GM19455 (cell line): ENCODE results near the gene WNT1.

Experiments used
- ATAC-seq: cut with Tn5 transposase; IDR thresholded peaks from one replicate; pipeline ENCODE4 v1.9.1; 2021; ENCODE audit not compliant: unreplicated experiment

Gene WNT1

DNA sequence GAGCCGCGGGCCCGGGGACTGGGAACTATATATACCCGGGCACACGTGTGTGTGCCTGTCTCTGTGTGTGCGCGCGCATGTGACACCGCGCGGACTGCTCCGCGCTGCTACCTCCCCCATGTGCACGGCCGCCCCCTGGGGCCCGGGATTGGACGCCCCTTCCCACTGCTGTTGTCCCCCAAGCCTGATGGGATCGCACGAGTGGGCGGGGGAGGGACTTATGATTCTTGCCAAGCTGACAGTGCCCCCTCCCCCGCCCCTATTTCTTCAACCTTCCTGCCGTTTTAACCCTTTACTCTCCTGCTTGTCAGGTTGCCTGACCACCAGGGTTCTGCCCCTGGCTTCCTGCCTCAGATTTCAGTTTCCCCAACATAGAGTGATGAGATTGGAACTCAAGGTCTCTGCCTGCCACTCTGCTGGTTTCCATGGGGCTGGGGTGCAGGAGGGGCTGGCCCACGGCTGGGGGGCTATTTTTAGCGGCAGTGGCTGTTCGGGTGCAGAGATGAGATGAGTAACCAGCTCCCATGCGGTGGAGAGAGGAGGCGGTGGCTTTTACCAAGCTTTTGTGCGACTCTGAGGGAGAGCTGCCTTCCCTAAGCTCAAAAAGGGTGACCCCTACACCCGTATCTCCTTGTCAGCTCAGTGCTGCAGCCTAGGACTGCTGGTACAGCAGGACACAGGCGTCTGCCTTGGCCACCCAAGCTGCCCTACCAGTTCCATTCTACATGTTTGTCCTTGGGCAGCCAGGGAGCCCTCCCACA is 21.4 kb downstream of the WNT1 start, which contains the start of gene DDN:
DDN (minus strand) TSS at position 5 of the 761 bp plus-strand sequence. CDS start 88 bp downstream, outside the sequence.
- no peak for ATAC-seq

DNA sequence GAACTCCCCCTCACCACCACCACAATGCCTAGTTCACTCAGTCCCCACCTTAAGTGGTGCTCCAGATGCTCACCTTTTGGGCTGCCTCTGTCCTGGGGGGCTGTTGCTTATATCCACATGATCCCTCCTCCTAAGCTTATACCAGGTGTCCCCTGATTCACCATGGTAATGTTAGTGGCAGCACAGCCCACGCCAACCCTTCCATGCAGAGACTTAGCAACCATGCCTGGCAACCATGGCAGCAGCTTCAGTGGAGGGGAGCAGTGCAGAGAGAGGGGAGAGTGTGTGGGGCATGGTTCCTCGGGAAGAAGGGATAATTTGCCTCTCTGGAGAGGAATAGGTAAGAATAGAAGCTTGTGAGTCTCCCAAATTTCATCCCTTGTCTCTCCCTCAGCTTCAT is 22.2 kb downstream of the WNT1 start:
- no peak for ATAC-seq

DNA sequence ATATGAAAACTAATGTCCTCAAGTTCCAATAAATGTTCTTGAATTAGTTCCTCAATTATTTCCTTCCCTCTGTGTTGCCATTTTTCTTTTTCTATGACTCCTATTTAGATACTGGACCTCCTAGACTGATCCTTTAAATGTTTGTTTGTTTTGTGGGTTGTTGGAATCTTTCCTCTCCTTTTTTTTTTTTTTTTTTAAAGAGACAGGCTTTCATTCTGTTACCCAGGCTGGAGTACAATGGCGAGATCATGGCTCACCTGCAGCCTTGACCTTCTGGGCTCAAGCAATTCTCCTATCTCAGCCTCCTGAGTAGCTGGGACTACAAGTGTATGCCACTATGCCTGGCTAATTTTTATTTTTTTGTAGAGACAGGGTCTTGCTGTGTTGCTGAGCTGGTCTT is 30.8 kb downstream of the WNT1 start:
- no peak for ATAC-seq

DNA sequence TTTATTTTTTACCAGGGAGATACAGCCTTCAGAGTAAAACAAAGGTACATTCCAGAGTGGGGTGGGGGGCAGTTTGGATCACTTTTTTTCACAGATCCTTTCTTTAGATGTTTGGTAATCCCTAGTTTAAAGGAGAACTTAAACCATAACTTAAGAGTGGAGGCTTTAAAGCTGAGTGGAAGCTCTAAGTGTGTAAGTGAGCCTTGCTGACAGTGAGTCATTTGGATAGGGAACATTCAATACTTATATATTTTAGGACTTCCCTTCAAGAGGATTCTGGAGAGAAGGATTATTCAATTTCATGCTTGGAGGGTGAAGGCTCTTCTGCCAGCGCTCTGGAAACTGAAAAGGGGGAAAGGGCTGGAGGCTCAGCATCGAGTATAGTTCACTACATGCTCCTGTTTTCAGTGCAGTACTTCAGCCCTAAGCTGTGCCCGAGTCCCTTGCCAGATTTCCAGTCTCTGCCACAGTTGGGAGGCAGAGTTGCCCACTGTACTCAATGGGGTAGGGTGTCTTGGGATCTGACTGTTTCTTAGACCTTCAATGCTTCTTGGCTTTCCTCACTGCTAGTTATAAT is 32.1 kb downstream of the WNT1 start:
- no peak for ATAC-seq

DNA sequence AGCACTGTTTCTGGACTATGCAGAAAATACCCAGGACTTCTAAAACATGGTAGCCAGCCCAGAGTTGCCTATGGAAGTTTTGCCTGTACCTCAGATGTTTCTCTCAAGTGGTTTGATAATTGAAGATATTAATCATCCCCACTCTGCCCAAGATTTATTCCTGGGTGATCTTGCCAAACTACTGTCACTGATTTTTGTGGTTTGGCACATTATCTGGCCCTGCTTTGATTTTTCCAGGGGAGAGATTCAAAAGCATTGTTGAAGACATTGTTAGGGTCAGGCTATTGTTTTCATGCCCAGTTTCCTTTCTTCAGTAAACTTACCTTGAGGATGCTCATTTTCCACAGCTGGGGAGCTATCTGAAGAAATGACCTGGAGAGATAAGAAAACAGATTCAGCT is 34.6 kb downstream of the WNT1 start:
- no peak for ATAC-seq

DNA sequence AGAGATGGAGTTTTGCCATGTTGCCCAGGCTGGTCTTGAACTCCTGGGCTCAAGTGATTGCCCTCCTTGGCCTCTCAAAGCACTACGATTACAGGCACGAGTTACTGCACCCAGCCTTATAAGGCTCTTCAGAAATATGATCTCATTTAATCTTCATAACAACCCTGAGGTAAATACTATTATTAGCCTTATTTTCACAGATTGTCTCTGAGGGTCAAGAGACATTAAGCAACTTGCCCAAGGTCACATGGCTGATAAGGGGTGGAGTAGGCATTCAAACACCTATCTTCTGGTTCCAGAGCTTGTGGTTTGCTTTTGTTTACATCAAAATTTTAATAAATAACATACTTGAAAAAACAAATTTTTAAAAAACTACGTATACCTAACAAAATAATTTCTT is 35.3 kb downstream of the WNT1 start:
- no peak for ATAC-seq

DNA sequence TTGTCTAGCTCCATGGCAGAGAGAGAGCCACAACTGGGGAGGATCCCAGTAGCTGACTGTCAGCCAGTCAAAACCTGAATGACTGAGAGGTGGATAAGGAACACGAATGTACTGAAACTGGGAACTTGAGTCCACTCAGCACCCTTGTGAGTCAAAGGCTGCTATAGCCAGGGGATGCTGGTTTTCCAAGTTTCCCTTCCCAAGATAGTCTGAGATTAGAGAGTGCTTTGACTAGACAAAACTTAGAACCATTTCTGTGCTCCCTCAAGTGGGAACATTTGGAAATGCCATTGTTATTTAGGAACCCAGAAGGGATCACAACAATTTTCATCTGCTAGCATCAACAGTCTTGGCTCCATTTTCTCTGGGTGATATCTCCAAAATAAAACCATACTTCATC is 36.4 kb downstream of the WNT1 start:
- no peak for ATAC-seq

DNA sequence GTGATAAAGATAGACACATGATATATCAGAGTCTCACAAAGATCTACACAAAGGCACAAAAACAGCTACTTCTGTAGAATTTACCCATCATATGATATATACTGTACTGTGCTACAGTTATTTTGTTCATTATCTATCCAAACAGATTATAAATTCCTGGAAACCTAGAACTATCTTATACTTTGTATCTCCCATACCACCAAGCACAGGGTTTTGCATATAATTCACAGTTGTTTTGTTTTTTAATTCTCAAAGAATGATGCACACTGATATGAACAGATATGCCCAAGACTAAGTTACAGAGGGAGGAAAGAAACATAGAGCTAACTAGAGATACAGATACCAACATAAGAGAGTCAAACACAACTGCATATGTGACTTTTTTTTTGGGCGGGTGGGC is 37.1 kb downstream of the WNT1 start:
- ATAC-seq = no peak

DNA sequence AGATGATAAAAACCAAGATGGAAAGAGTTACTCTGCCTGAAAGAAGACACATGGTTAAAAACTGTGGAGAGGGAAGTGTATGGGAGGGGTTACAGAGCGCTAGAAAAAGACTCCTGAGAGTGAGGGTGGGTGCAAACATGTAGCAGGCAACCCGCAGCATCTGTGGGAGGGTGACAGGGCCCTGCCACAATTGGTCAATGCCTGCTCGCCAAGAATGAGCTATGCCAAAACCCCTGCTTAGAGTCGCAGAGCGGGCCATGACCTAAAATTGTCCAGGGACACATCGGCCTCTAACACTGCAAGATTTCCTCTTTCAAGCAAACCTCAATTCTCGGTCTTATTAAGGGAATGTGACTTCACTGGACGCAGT is 39.8 kb downstream of the WNT1 start:
- ATAC-seq = no peak

DNA sequence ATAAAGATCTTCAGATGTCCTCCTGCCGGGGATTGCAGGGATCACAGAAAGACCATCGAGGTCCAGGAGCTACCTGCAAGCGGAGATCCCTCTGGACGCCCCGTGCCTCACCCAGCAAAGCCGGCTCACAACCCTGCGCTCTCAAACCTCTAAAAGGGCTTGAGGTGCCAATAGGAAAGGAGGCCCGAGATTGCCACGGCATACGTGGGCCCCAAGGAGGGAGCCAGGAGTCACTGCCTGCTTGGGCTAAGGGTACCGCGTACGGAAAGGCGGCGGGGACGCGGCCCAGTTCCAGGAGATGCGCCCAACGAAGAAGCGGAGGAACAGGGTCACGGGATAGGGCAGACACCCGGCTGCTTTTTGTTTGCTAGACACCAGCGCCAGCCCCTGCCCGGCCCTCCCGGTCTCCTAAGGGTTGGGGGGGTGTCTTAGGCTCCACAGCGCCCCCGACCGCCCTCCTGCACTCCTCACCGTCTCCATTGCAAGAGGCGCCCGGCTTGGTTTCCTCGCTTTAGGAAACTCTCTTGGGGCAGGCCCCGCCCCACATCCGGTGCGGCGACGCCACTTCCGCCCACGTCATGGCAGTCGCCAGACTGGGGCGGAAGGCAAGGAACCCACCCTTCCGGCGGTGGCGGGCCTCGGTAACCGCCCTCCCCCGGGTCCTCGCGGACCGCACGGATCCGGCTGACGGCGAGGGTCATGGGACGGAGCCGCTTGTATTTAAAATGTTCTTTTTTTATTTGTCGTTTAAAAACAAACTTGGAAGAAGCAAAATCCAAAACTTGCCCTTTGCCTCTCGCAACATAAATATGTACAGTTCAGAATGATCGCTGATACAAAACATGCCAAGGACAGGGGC is 40.4 kb downstream of the WNT1 start, which contains the start of gene PRKAG1:
PRKAG1 (minus strand) TSS at position 516 of the 859 bp plus-strand sequence; CDS start at position 480, 36 bp downstream.
- ATAC-seq = peak; percentile 90

DNA sequence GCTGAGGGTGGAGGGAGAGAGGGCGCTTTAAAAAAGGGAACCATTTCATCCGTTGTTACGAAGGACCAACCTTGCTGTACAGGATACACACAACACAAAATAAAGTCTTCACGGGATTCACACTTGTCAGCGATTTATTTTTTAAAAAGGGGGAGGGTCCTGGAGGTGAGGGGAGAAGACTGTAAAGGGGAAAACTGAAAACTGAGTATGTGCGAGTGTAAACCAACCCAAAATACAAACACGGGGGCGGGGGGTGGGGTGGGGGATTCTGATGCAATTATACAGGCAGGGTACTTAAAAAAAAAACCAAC is 41.0 kb downstream of the WNT1 start:
- no peak for ATAC-seq

DNA sequence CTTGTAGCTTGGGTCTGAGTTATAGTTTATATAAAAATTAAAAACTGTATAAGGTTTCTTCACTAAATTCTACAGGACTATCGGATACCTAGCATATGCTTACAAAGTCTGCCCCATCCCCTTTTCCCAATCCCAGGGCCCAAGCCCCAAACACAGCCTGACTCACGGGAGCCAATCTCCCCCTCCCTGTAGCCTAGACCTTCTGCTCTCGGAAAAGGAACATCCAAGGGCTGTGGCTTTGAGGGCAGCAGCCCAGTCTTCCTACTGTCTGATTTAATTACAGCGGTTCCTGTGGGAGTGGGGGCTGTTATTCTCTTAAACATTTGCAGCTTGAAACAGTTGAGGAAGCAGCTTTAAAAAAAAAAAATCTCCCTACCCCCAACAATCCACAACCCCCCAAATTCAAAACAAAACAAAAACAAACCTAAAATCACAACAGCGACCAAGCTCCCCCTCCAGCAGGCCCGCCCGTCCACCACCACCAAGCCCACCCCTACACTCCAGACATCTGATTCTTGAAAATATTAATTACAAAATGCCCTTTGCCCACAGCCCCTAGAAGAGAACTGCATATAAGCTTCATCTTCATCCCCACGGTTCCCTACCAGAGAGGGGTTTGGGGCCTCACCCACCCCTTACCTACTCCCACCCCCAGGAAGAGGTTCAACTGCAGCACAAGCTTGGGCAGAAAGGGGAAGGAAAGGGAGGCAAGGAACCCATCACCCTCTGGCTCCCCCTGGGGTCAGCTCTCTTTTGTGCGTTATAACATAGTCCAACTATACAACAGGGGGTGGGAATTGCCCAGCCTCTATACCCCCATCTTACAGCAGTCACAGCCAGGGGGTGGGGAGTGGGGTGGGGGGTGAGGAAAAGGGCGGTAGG is 41.6 kb downstream of the WNT1 start:
- ATAC-seq = no peak

DNA sequence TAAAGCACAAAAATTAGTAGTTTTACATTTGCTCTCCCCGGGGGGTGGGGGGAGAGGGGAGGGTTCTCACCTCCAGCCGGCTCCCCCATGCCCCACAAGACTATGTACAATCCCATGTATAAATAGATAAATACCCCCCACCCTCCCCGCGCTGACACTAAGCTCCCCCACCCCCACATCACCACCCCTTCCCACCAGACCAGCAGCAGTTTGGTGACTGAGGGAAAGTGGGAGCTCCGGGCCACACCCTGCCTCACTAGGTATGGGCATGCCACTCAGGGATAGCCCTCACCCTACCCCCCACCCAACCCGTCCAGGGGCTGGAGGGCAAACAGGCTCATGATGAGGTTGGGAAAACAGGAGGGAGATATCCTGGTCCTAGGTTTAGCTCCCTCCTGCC is 42.3 kb downstream of the WNT1 start:
- no peak for ATAC-seq

DNA sequence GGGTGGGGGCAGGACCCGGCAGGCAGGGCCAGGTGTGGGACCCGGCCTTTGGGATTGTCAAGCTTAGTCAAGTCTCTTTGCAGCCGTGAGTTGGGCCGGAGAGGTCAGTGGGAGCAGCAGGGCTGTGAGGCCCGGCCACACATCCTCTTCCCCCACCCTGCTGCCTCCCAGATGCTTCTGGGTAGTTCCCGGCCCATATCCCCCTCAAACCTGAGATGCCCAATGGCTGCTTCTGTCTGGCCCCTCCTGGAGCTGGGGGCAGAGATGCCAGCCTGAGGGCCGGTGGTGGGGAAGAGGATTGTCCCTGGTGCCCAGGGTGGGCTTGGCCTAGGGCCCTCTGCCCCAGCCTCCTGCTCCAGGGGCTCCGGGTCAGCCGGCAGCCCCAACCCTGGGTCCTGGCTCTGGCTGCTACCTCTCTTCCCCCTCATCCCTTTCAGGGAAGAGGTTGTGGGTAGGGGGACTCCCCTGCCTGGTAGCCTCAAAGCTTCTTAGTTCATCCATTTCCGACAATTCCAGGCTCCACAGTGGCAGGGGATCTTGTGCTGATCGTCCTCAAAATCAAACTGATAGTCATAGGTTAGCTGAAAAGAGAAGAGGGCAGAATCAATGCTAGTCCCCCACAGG is 43.3 kb downstream of the WNT1 start:
- ATAC-seq = no peak

DNA sequence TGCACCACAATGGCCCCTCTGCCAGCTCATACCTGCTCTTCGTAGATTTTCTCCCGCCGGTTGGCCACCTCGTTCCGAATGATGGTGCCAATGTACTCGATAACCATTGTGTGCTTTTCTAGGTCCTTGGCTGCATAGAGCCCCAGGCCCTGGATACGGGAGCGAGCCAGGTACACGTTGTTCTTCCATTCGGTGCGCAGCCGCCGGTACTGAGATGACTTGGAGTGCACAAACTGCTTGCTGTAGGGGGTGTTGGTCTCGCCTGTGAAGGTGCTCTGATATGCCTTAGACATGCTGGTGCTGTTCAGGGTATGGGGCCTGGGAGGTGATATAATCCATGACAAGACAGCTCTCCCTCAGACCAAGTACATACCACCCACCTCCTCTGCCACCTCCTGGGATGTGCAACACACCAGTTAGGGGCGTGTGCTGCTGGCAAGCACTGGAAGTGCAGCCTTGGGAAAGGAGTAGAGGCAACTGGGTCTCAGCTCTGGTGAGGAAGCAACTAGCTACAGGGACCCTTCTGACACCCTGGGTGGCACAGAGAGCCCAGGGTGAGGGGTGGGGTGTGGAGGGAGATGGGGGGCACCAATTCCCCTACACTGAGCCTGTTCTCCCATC is 44.5 kb downstream of the WNT1 start:
- no peak for ATAC-seq

DNA sequence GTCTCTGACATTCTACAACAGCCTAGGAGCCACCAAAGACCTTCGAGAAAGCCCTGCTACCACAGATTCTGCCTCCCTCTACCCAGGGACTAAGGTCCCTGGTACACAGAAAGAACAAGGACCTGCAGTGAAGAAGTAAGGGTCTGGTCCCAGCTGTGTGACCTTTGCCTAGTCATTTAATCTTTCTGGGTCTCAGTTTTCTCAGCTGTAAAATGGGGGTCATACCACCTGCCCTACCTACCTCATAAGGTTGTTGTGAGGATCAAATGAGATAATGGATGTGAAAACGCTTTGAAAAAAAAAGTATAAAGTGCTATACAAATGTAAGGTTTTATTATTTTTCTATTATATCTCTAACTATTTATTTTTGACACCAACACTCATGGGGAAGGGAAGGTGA is 45.7 kb downstream of the WNT1 start:
- no peak for ATAC-seq

DNA sequence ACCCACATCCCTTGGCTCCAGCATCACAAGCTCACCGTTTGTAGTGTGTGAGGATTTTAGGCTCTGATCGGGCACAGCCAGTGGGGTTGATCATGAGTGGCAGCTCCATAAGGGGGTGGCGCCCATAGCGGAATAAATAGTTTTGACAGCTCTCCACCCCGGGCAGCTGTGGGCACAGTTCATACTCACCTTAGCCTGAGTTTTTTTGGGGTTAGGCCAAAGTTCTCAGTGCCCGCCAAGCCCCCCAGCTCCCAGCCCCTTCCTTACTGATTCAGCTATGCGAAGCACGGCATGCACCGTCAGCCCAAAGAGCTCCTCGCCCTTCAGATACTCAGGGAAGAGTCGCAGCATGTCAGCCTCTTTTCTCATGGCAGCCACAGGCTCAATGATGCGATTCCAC is 46.4 kb downstream of the WNT1 start:
- no peak for ATAC-seq

DNA sequence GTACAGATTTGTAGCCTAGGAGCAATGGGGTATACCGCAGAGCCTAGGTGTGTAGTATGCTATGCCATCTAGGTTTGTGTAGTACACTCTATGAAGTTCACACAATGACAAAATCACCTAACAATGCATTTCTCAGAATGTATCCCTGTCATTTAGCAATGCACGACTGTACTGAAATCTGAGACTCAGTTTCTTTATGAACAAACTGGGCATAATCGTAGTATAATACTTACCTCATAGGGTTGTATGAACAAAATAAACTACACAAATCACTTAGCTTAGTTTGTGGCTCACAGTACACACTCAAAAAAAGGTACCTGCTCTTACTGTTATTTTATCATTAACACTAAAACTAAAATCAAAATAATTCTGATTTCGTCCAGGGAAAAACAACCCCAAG is 47.3 kb downstream of the WNT1 start:
- ATAC-seq = no peak

DNA sequence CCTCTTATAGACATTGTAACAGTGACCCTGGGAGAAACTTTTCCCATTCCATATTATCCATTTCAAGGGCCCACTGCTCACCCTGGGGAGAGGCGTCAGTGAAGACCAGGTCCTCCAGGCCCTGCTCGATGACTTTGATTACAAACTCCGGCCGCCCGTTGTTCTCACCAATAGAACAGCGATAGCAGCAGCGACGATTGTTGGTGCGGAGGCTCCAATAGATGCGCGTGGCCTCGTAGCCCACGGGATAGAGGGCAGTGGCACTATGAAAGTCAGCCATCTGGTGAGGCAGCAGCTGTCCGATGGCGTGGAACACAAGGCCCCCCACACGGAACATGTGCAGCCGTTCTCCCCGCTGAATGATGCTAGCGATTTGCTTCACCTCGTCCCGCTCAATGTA is 48.0 kb downstream of the WNT1 start:
- no peak for ATAC-seq
